Astrocyte (in vitro differentiated cells and primary cell): ENCODE results near the gene INO80E. TPM values are rescaled to one million over a fixed set of nuclear protein-coding genes. Genes with fewer than 3 reads are reported as not detected.

ENCODE experiments used
- DNase-seq: peaks from one replicate; pipeline ENCODE4 v3.0.0-alpha.2; 2010; ENCODE audit warnings: low read depth
- FAIRE-seq: peaks from 2 replicates; lab custom pipeline; 2011; peaks lifted over from hg19 to GRCh38; lab: Jason Lieb, UNC
- H2AFZ ChIP-seq: 2 replicates; pipeline ENCODE4 v1.6.0; 2012; ENCODE audit warnings: low read depth, low read length, inconsistent platforms
- H3K27ac ChIP-seq: 2 replicates; pipeline ENCODE4 v1.5.1; 2011; ENCODE audit warnings: low read depth, low read length, inconsistent platforms
- H3K27me3 ChIP-seq: 2 replicates; pipeline ENCODE4 v1.6.0; 2011; ENCODE audit warnings: low read length, inconsistent platforms; ENCODE audit not compliant: insufficient read depth
- H3K36me3 ChIP-seq: 2 replicates; pipeline ENCODE4 v1.5.1; 2011; ENCODE audit warnings: low read length, inconsistent platforms; ENCODE audit not compliant: insufficient read depth
- H3K4me1 ChIP-seq: 2 replicates; pipeline ENCODE4 v1.5.1; 2011; ENCODE audit warnings: low read length, inconsistent platforms; ENCODE audit not compliant: insufficient read depth
- H3K4me2 ChIP-seq: 2 replicates; pipeline ENCODE4 v1.6.0; 2012; ENCODE audit warnings: low read length, inconsistent platforms
- H3K4me3 ChIP-seq: 2 replicates; pipeline ENCODE4 v1.5.1; 2011; ENCODE audit warnings: low read depth, mild to moderate bottlenecking, low read length, inconsistent platforms; ENCODE audit not compliant: insufficient read depth
- H3K79me2 ChIP-seq: 2 replicates; pipeline ENCODE4 v1.6.0; 2012; ENCODE audit warnings: mild to moderate bottlenecking, low read length, inconsistent platforms; ENCODE audit not compliant: insufficient read depth
- H3K9ac ChIP-seq: 2 replicates; pipeline ENCODE4 v1.6.0; 2012; ENCODE audit warnings: mild to moderate bottlenecking, low read length, inconsistent platforms
- H3K9me3 ChIP-seq: 2 replicates; pipeline ENCODE4 v1.5.1; 2012; ENCODE audit warnings: low read depth, mild to moderate bottlenecking, low read length, inconsistent platforms; ENCODE audit not compliant: insufficient read depth
- H4K20me1 ChIP-seq: 2 replicates; pipeline ENCODE4 v1.6.0; 2012; ENCODE audit warnings: low read length, inconsistent platforms; ENCODE audit not compliant: insufficient read depth
- H3K27ac Mint-ChIP-seq: one replicate; pipeline ENCODE4 v1.8.0; 2021; ENCODE audit warnings: mild to moderate bottlenecking, mixed read lengths; ENCODE audit not compliant: unreplicated experiment
- H3K27me3 Mint-ChIP-seq: one replicate; pipeline ENCODE4 v1.8.0; 2021; ENCODE audit warnings: low read depth, mixed read lengths; ENCODE audit not compliant: unreplicated experiment
- H3K36me3 Mint-ChIP-seq: one replicate; pipeline ENCODE4 v1.8.0; 2021; ENCODE audit warnings: low read depth, mixed read lengths; ENCODE audit not compliant: unreplicated experiment
- H3K4me1 Mint-ChIP-seq: one replicate; pipeline ENCODE4 v1.8.0; 2021; ENCODE audit warnings: low read depth, mixed read lengths; ENCODE audit not compliant: unreplicated experiment
- H3K4me3 Mint-ChIP-seq: one replicate; pipeline ENCODE4 v1.8.0; 2021; ENCODE audit warnings: mild to moderate bottlenecking, moderate library complexity, mixed read lengths; ENCODE audit not compliant: unreplicated experiment
- H3K9me3 Mint-ChIP-seq: one replicate; pipeline ENCODE4 v1.8.0; 2021; ENCODE audit warnings: mild to moderate bottlenecking, mixed read lengths; ENCODE audit not compliant: unreplicated experiment
- CTCF ChIP-seq: IDR thresholded peaks from 2 replicates; pipeline ENCODE4 v1.5.1; 2011; ENCODE audit warnings: low read depth, mild to moderate bottlenecking, inconsistent platforms, low read length, moderate library complexity; ENCODE audit not compliant: insufficient read depth
- EZH2 ChIP-seq: IDR thresholded peaks from 2 replicates; pipeline ENCODE4 v1.6.1; 2012; ENCODE audit warnings: mild to moderate bottlenecking, low read length, inconsistent platforms; ENCODE audit not compliant: insufficient read depth
- total RNA-seq: library from RNA; stranded (reverse); gene quantifications from 2 replicates; pipeline ENCODE4 v1.2.1, GENCODE V29; 2021

The INO80E gene
- total RNA-seq, 1 donor from 2014 or later, result 58.5 TPM

GRCh38 chr16:30007378-30007895 is 11.4 kb downstream of the INO80E start:
- no peaks in the 10 kb centered on the region for H3K79me2 ChIP-seq
- no peak overlapping the region for H3K27ac ChIP-seq
- H2AFZ ChIP-seq, result no peak overlapping the region
- Mint-ChIP-seq H3K4me3 (no peak overlapping the region), H3K36me3 (peaks cover 4% of the 10 kb centered on the region), H3K4me1 (no peaks in the 10 kb centered on the region), H3K27me3 (peaks cover 26% of the 10 kb centered on the region), H3K9me3 (no peaks in the 10 kb centered on the region), H3K27ac (no peak overlapping the region)
- H3K27me3 ChIP-seq, result peaks cover 8% of the 10 kb centered on the region
- H3K4me2 ChIP-seq, result no peak overlapping the region
- no peak overlapping the region for H3K4me3 ChIP-seq
- no peak overlapping the region for H3K9ac ChIP-seq
- TF ChIP-seq CTCF (no peak), EZH2 (no peak)
- DNase-seq, result no peak
- no peak for FAIRE-seq
- peaks cover 13% of the 10 kb centered on the region for H4K20me1 ChIP-seq
- peaks cover 5% of the 10 kb centered on the region for H3K4me1 ChIP-seq
- no peaks in the 10 kb centered on the region for H3K9me3 ChIP-seq
- H3K36me3 ChIP-seq, result no peaks in the 10 kb centered on the region

- Histone ChIP-seq H3K9me3 (no peaks in the 10 kb centered on the region), H2AFZ (no peak overlapping the region), H4K20me1 (peaks cover 5% of the 10 kb centered on the region), H3K4me2 (no peak overlapping the region), H3K4me1 (peaks cover 5% of the 10 kb centered on the region), H3K27me3 (peaks cover 8% of the 10 kb centered on the region), H3K79me2 (no peaks in the 10 kb centered on the region), H3K27ac (no peak overlapping the region), H3K9ac (no peak overlapping the region), H3K36me3 (no peaks in the 10 kb centered on the region), H3K4me3 (no peak overlapping the region)
- TF ChIP-seq EZH2 (no peak), CTCF (no peak)
- H3K4me1 Mint-ChIP-seq, result no peaks in the 10 kb centered on the region
- no peak overlapping the region for H3K27ac Mint-ChIP-seq
- H3K4me3 Mint-ChIP-seq, result no peak overlapping the region
- H3K9me3 Mint-ChIP-seq, result no peaks in the 10 kb centered on the region
- H3K36me3 Mint-ChIP-seq, result peaks cover 4% of the 10 kb centered on the region
- no peak for DNase-seq
- H3K27me3 Mint-ChIP-seq, result peaks cover 30% of the 10 kb centered on the region
- FAIRE-seq, result no peak
Measured at GRCh38 chr16:30009085-30009862, 13.2 kb downstream of the INO80E start.
